GM12878 (cell line): ENCODE data around the gene CDK15.

Experiments
- CHD1 ChIP-seq: IDR thresholded peaks from 2 replicates; pipeline ENCODE4 v1.6.1; 2012; ENCODE audit warnings: low read depth, low read length, improper control_type of control experiment
- TF ChIP-seq, protein P1 (sequence below): fragments of 450-650 bp; IDR thresholded peaks from 2 replicates; pipeline ENCODE4 v1.6.1; 2018; ENCODE audit warnings: mild to moderate bottlenecking, low read depth, moderate library complexity; ENCODE audit not compliant: partially characterized antibody

- no peak for TF ChIP-seq CHD1
- TF ChIP-seq, protein P1, sequence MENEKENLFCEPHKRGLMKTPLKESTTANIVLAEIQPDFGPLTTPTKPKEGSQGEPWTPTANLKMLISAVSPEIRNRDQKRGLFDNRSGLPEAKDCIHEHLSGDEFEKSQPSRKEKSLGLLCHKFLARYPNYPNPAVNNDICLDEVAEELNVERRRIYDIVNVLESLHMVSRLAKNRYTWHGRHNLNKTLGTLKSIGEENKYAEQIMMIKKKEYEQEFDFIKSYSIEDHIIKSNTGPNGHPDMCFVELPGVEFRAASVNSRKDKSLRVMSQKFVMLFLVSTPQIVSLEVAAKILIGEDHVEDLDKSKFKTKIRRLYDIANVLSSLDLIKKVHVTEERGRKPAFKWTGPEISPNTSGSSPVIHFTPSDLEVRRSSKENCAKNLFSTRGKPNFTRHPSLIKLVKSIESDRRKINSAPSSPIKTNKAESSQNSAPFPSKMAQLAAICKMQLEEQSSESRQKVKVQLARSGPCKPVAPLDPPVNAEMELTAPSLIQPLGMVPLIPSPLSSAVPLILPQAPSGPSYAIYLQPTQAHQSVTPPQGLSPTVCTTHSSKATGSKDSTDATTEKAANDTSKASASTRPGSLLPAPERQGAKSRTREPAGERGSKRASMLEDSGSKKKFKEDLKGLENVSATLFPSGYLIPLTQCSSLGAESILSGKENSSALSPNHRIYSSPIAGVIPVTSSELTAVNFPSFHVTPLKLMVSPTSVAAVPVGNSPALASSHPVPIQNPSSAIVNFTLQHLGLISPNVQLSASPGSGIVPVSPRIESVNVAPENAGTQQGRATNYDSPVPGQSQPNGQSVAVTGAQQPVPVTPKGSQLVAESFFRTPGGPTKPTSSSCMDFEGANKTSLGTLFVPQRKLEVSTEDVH = no peak
Measured at GRCh38 chr2:201909348-201909747, 103.0 kb downstream of the CDK15 start.
